Iris pigment epithelial cell (primary cell): ENCODE results near the gene CMTM1.
A peak's percentile ranks its signal among the peaks of the same experiment; 100 is the strongest.

Experiments
- DNase-seq: peaks from one replicate; pipeline ENCODE4 v3.0.0-alpha.2; 2011; ENCODE audit warnings: low read depth

The CMTM1 gene

DNA sequence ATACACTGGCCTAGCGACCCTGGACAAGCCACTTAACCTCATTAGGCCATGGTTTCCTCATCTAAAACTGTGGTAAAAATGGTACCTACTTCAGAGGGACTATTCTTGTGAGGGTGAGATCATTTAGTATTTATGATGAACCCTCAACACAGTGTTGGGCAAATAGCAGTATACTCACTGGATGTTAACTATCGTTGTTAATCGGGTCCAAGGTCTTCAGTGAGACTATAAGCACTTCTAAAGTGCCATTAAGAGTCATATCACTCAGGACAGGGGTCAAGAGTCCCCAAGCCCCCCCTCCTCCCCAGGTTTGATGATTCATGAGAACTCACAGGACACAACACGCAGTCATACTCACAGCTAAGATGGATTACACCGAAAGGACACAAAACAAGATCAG lies 27.3 kb upstream of the CMTM1 start:
- no peak for DNase-seq

DNA sequence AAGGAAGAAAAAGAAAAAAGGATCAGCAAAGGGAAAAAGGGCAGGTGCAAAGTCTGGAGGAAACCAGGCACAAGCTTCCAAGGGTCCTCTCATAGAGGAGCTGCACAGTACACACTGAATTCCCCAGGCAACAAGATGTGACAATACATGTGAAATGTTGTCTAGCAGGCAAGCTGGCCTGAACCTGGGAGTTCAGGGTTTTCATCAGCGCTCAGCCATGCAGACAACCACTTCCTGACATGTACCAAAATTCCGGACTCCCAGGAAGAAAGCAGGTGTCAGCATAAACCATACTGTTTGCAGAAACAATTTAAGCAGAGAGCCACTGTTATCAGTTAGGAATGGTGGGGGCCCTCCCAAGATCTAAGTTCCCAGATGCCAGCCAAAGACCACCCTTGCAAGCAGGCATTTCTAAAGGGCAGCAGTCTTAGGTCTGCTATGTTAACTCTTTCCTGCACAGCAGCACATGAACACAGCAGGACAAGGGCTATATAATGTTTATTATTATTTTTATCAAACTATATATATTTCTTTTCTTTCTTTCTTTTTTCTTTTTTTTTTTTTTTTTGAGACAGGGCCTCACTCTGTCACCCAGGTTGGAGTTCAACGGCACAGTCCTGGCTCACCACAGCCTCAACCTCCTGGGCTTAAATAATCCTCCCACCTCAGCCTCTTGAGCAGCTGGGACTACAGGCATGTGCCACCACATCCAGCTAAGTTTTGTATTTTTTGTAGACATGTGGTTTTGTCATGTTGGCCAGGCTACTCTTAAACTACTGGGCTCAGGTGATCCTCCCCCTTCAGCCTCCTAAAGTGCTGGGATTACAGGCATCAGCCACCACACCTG lies 26.4 kb upstream of the CMTM1 start:
- DNase-seq = peak; percentile 54

- no peak for DNase-seq
Observed at GRCh38 chr16:66541388-66542355, 24.6 kb upstream of the CMTM1 start.

DNA sequence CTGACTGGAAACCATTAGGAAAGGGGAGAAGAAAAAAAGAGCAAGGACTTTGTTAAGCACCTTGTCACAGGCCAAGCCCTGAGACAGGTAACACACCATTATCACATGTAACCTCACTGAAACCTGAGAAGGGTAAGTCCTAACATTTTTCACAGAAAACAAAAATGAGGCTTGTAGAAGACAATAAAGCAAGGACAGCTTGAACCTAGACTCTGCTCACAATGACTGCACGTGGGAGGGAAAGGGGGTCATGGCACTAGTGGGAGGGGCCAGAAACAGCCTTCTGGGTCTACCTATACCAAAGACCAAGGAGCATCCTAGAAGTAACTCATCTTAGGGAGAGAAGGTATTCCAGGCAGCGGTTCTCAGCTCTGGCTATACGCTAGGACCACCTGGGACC lies 23.8 kb upstream of the CMTM1 start:
- DNase-seq = no peak

DNA sequence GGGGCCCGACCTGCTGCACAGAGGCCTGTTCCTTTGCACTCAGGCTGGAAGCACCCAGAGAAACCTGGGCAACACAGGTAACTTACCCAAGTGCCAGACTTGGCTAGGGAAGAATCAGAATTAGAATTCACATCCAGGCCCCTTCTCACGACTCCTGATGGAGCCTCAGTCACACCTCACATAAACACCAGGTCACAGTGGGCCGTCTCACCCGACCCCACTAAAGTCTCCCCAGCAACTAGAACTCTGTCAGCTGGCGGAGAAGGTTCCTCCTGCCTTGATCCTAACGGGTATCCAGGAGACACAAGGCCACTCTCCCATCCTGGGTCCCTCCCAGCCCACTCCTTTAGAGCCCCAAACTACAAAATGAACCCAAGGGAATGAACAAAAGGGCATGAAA lies 22.7 kb upstream of the CMTM1 start:
- DNase-seq = no peak

DNA sequence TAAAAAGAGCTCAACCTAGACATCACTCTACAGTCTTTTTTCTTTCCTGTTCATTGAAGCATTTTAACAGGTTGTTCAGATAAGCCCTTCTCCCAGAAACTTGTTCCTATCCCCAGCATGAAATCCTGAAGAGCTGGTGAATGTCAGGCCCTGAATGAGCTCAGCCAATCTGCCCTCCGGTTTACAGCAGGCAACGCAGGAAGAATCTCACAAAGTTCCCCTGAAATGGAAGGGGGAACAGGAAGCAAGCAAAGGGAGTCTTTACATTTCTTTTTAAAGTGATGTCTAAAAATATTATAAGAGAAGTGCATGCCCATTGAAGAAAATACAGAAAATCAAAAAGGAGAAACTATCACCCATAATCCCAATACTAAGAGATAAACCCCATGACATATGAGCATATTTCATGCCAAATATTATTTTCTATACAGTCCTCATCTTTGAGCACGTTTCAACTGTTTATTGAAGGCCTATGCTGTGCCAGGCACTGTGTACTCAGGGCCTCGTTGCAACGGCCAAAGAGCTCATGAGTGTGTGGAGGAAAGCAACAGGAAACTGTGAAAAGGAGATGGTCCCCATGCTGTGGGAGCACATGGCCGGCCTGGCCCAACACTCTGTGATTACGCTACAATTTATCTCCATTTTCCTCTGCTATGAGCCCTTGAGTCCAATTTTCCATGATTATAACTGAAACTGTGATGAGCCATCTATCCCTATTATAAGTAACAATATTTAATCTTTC lies 22.1 kb upstream of the CMTM1 start:
- DNase-seq = no peak

- no peak for DNase-seq
Observed at GRCh38 chr16:66547101-66547989, 18.9 kb upstream of the CMTM1 start.

DNA sequence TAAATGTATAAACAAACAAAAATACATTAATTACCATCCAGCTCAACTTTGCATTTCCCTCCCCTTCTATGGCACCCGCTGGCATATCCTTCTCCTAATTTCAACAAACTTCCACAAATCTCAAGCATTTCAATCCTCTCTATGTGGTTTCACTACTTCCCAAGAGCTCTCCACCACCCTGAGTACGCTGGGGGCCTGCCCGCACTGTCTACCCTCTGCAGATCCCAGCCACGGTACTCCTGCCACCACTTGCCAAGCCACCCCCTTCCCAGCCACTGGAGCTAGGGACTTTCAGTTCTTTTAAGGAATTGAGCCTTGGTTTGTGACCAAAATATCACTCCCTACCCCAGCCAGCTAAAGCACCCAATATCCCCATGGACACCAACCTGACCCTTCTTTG lies 18.2 kb upstream of the CMTM1 start:
- no peak for DNase-seq

DNA sequence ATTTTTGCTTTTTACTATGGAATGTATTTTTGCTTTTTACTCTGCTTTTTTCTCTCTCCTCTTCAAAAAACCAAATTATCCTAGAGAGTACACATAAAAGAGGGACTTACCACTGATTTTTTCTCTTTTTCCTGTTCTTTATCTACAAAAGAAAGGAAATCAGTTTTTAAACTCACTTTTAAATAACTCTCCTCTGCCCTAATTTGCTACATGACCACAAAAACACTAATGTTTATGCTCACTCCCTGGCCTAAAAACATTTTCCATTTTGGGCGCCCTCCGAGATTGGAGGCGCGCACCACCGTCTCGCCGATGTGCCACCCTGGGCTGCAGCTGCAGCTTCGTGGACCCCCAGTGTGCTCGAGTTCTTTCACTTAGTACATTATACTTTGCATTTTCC lies 17.4 kb upstream of the CMTM1 start:
- no peak for DNase-seq

DNA sequence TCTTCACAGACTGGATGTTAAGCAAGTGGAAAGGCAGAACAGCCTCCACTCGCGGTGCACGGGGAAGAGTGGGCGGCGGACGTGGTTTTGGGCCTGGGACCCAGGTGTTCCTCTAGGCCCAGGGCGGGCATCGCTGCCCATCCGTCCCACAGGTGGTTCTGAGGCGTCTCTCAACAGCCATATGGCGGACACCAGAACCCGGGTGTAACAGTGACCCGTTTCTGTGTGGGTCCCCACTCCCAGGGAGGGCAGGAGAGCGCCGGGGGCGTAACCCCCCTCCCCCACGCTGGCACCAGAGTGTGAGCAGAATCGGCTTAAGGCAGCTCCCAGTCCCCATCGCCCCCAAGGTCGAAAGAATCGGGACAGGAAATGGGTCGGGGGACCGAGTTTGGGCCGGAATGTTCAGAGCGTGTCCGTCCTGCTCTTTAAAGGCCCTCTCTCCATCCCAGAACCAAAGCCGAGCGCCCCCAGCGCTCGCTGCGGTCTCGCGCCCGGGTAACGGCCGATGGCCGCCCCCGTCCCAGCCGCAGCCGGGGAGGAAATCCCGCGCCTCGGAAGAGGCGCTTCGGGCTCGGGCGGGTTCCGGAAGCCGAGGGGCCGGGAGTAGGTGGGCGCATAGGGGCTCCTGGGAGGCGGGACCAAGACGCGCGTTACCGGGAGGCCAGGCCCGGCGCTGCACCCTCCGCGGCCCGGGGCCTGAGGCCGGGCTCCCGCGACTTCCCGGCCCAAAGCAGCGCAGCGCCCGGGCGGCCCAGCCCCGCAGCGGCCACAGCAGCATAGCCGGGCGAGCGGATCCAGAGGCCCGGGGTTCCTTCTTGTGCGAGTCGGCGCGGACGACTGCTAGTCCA lies 16.7 kb upstream of the CMTM1 start, which contains the start of gene TK2:
Gene TK2 (minus strand): TSS at position 839 of the 848 bp plus-strand sequence. CDS start 61 bp downstream, at position 778.
- DNase-seq = peak; percentile 71

DNA sequence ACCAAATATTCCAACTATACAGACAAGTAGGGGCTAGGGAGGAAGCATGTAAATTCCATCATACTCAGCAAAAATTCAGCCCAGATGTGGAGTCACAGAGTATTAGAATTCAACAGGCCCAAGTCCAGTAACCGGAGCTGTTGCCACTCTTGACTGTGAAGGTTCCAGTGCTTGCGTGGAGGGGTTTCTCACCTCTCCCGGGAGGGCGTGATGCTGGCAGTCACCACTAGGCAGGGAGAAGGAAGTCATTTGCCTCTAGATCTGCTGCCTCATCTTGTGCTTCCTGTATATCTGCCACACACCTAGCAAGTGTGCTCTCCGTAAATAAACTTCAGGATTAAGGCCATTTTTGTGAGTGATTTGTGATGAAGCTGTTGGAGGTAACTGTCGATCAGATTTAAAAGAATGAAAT lies 14.9 kb upstream of the CMTM1 start:
- peak; percentile 23 for DNase-seq

DNA sequence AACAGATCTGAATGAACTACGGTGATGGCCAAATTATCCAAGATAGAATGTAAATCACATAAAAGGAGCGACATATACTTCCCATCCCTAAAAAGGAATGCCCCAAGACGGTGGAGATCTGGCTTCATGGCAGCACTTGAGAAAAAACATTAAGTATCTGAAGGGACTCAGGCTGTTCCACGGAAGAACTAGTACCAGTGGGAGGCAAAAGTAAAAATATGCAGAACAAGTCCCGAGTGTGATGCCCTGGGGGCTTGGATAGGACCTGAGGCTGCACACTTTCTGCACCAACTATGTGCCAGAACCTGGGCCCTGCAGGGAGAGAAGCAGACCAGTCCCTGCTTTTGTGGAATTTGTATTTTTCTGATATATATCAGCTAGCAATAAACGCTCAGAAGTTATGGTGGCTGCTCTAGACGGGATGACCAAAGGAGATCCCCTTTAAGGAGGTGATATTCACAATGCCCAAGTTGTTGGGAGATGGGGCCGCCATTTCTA lies 14.4 kb upstream of the CMTM1 start:
- no peak for DNase-seq

GRCh38 chr16:66552286-66553177 lies 13.7 kb upstream of the CMTM1 start, which contains the start of gene CKLF:
Gene CKLF, plus strand, starts transcription at chr16:66552576. Its CDS starts 140 bp downstream, at chr16:66552716.
- DNase-seq = peak; percentile 84

GRCh38 chr16:66553223-66553622 lies 13.0 kb upstream of the CMTM1 start:
- no peak for DNase-seq

DNA sequence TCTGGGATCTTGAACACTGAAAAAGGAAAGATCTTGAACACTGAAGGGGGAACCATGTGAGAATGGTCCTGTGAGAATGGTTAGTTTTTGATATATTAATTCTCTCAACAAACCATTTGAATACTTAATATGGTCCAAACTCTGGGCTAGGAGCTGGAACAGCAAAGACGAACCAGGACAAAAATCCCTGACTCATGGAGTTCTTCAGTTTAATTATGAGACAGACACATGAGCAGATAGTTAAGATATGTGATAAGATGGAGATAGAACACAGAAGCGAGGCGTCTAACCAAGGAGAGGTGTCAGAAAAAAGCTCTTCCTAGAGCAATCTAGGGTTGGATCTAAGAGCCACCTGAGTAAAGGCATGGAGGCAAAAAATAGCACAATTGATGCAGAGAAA lies 12.2 kb upstream of the CMTM1 start:
- no peak for DNase-seq

- DNase-seq = no peak
Observed at GRCh38 chr16:66554495-66554894, 11.7 kb upstream of the CMTM1 start.

DNA sequence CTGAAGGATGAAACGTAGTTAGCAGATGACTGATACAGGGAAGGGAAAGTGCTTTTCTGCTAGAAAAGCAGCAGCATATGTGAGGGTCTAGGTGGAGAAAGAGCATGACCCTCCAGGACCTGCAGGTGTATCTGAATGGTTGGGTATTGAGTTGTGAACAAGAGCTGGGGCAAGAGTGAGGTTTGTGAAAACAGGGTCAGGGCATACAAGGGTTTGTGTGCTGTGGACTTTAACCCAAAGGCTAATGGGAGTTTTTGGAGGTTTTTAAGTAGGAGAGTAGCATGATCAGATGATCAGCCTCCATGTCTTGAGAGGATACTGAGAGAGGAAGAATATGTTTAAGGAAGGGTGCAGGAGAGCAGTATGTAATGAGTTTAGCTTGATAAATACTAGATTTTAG lies 6.1 kb upstream of the CMTM1 start:
- DNase-seq = no peak

GRCh38 chr16:66561381-66562080 lies 4.7 kb upstream of the CMTM1 start:
- no peak for DNase-seq
